ENCODE results near the gene THTPA. TPM values are rescaled to one million over a fixed set of nuclear protein-coding genes. Genes with fewer than 3 reads are reported as not detected.

Gene THTPA
- total RNA-seq, 1 experiment from 2014 or later = 18.3 TPM

GRCh38 chr14:23572524-23572828 is 16.4 kb downstream of the THTPA start:
- Mint-ChIP-seq H3K4me3 (ENCODE audit: low read depth, unreplicated experiment) (no peak overlapping the region), H3K27me3 (ENCODE audit: unreplicated experiment) (peaks cover 40% of the 10 kb centered on the region), H3K36me3 (ENCODE audit: insufficient read depth, unreplicated experiment) (peaks cover 11% of the 10 kb centered on the region), H3K4me1 (ENCODE audit: low read depth, unreplicated experiment) (peaks cover 27% of the 10 kb centered on the region), H3K9me3 (ENCODE audit: low read depth, unreplicated experiment) (no peaks in the 10 kb centered on the region), H3K27ac (ENCODE audit: unreplicated experiment) (peak overlapping the region; percentile 68)
- no peak for TF ChIP-seq CTCF (IDR thresholded peaks at IDR 0.05; ENCODE audit: unreplicated experiment)
- intact Hi-C loops (cut with micrococcal nuclease; ENCODE audit: unreplicated experiment) = no loop called here
- no TSS peak for BruUV-seq (replicated peaks)
- DNase-seq = no peak
- CTCF ChIA-PET = interaction anchor here (0.6 kb wide), 1 partner anchor 75 kb away, joined by 3 read pairs; no protein-coding TSS in a partner anchor

- Mint-ChIP-seq H3K4me1 (ENCODE audit: low read depth, unreplicated experiment) (peaks cover 25% of the 10 kb centered on the region), H3K27me3 (ENCODE audit: unreplicated experiment) (peaks cover 43% of the 10 kb centered on the region), H3K36me3 (ENCODE audit: insufficient read depth, unreplicated experiment) (peaks cover 8% of the 10 kb centered on the region), H3K4me3 (ENCODE audit: low read depth, unreplicated experiment) (no peak overlapping the region), H3K27ac (ENCODE audit: unreplicated experiment) (peak overlapping the region; percentile 68), H3K9me3 (ENCODE audit: low read depth, unreplicated experiment) (no peaks in the 10 kb centered on the region)
- CTCF ChIA-PET = no interaction called here
- no TSS peak for BruUV-seq (replicated peaks)
- intact Hi-C loops (cut with micrococcal nuclease; ENCODE audit: unreplicated experiment) = no loop called here
- no peak for TF ChIP-seq CTCF (IDR thresholded peaks at IDR 0.05; ENCODE audit: unreplicated experiment)
- DNase-seq = no peak
Observed at GRCh38 chr14:23572836-23573235, 16.8 kb downstream of the THTPA start.

GRCh38 chr14:23573384-23574015 is 17.4 kb downstream of the THTPA start:
- peaks cover under 1% of the 10 kb centered on the region for H3K36me3 Mint-ChIP-seq (ENCODE audit: insufficient read depth, unreplicated experiment)
- H3K27ac Mint-ChIP-seq (ENCODE audit: unreplicated experiment) = no peak overlapping the region
- intact Hi-C loops (cut with micrococcal nuclease; ENCODE audit: unreplicated experiment) = no loop called here
- no peaks in the 10 kb centered on the region for H3K9me3 Mint-ChIP-seq (ENCODE audit: low read depth, unreplicated experiment)
- CTCF ChIA-PET = no interaction called here
- H3K4me3 Mint-ChIP-seq (ENCODE audit: low read depth, unreplicated experiment) = no peak overlapping the region
- H3K4me1 Mint-ChIP-seq (ENCODE audit: low read depth, unreplicated experiment) = peaks cover 19% of the 10 kb centered on the region
- TF ChIP-seq CTCF (IDR thresholded peaks at IDR 0.05; ENCODE audit: unreplicated experiment) = no peak
- peaks cover 50% of the 10 kb centered on the region for H3K27me3 Mint-ChIP-seq (ENCODE audit: unreplicated experiment)
- DNase-seq = no peak
- BruUV-seq (replicated peaks) = no TSS peak

- H3K4me3 Mint-ChIP-seq (ENCODE audit: low read depth, unreplicated experiment) = no peak overlapping the region
- DNase-seq = no peak
- H3K9me3 Mint-ChIP-seq (ENCODE audit: low read depth, unreplicated experiment) = no peaks in the 10 kb centered on the region
- peaks cover 69% of the 10 kb centered on the region for H3K27me3 Mint-ChIP-seq (ENCODE audit: unreplicated experiment)
- no peak for TF ChIP-seq CTCF (IDR thresholded peaks at IDR 0.05; ENCODE audit: unreplicated experiment)
- H3K27ac Mint-ChIP-seq (ENCODE audit: unreplicated experiment) = no peak overlapping the region
- intact Hi-C loops (cut with micrococcal nuclease; ENCODE audit: unreplicated experiment) = no loop called here
- peaks cover 5% of the 10 kb centered on the region for H3K36me3 Mint-ChIP-seq (ENCODE audit: insufficient read depth, unreplicated experiment)
- CTCF ChIA-PET = no interaction called here
- H3K4me1 Mint-ChIP-seq (ENCODE audit: low read depth, unreplicated experiment) = peaks cover 3% of the 10 kb centered on the region
- BruUV-seq (replicated peaks) = no TSS peak
Observed at GRCh38 chr14:23577004-23577681, 21.1 kb downstream of the THTPA start.
